Panc1 (cell line): ENCODE results near the gene DEFB128. TPM values are rescaled to one million over a fixed set of nuclear protein-coding genes. Genes with fewer than 3 reads are reported as not detected.

Experiments
- ATAC-seq: fragments of 200-7000 bp; cut with Tn5 transposase; 2 replicates; pipeline ENCODE4 v1.9.1; 2020; ENCODE audit warnings: mild to moderate bottlenecking, moderate library complexity
- BruUV-seq: library from RNA; stranded (reverse); fragments of 400-500 nt; replicated peaks from 2 replicates; lab custom pipeline; 2021; lab: Mats Ljungman, UMichigan
- CTCF ChIA-PET: fragments of 300-600 bp; sonication (Branson Sonifier 250); formaldehyde crosslinking; loops from one replicate; lab custom pipeline; 2022; ENCODE audit warnings: antibody characterized with exemption; lab: Charles Lee
- POLR2A ChIA-PET: fragments of 300-600 bp; sonication (Branson Sonifier 250); formaldehyde crosslinking; loops from one replicate; lab custom pipeline; 2022; ENCODE audit warnings: antibody characterized with exemption; lab: Charles Lee
- DNase-seq: peaks from one replicate; pipeline ENCODE4 v3.0.0-alpha.2; 2010; ENCODE audit warnings: low read depth, low spot score
- H3K27ac ChIP-seq: 2 replicates; pipeline ENCODE4 v1.5.1; 2011; ENCODE audit warnings: mild to moderate bottlenecking, low read length, inconsistent platforms
- H3K27me3 ChIP-seq: fragments of 200-500 bp; sonication (Bioruptor generic); 2 replicates; pipeline ENCODE4 v1.6.0; 2014; ENCODE audit warnings: low read length, inconsistent platforms; ENCODE audit not compliant: control insufficient read depth, insufficient read depth
- H3K36me3 ChIP-seq: fragments of 200-500 bp; sonication (Bioruptor generic); 2 replicates; pipeline ENCODE4 v1.5.1; 2014; ENCODE audit warnings: inconsistent platforms, mild to moderate bottlenecking, low read length, moderate library complexity; ENCODE audit not compliant: control insufficient read depth, insufficient read depth
- H3K4me1 ChIP-seq: 2 replicates; pipeline ENCODE4 v1.5.1; 2011; ENCODE audit warnings: inconsistent platforms, mild to moderate bottlenecking, low read length, moderate library complexity; ENCODE audit not compliant: control insufficient read depth, insufficient read depth
- H3K4me3 ChIP-seq, 2 experiments: 2 replicates each; pipeline ENCODE4 v1.5.1; 2011 to 2012; ENCODE audit warnings: low read depth in 2 of 2, low read length in 2 of 2, mild to moderate bottlenecking in 2 of 2, inconsistent platforms in 1 of 2, moderate library complexity in 1 of 2
- H3K9me3 ChIP-seq: fragments of 200-500 bp; sonication (Bioruptor generic); 2 replicates; pipeline ENCODE4 v1.5.1; 2014; ENCODE audit warnings: low read depth, mild to moderate bottlenecking, inconsistent platforms, low read length, moderate library complexity; ENCODE audit not compliant: control insufficient read depth, insufficient read depth
- CTCF ChIP-seq: fragments of 450-650 bp; IDR thresholded peaks from 2 replicates; pipeline ENCODE4 v1.5.1; 2017; ENCODE audit warnings: mild to moderate bottlenecking
- POLR2AphosphoS5 ChIP-seq: IDR thresholded peaks from 2 replicates; pipeline ENCODE4 v1.6.1; 2012; ENCODE audit warnings: mild to moderate bottlenecking, low read depth, low read length, moderate library complexity
- REST ChIP-seq, 2 experiments: IDR thresholded peaks; 2 replicates each; pipeline ENCODE4 v1.6.1; 2011 to 2012; ENCODE audit warnings: low read depth in 2 of 2, control low read depth in 1 of 2, low read length in 1 of 2, mild to moderate bottlenecking in 1 of 2, moderate library complexity in 1 of 2; ENCODE audit not compliant: insufficient read depth in 1 of 2
- SIN3A ChIP-seq: IDR thresholded peaks from 2 replicates; pipeline ENCODE4 v1.6.1; 2012; ENCODE audit warnings: low read depth, mild to moderate bottlenecking, low read length, moderate library complexity, borderline replicate concordance; ENCODE audit not compliant: insufficient read depth
- TCF7L2 ChIP-seq: IDR thresholded peaks from 2 replicates; pipeline ENCODE4 v1.6.1; 2011; ENCODE audit warnings: mild to moderate bottlenecking, low read depth, low read length, inconsistent platforms
- in situ Hi-C: cut with HindIII; loops from 2 replicates; pipeline ENCODE4 v1.10.0; 2016; ENCODE audit warnings: low sequenced_read_pairs, low pct_unique_long_range_greater_than_20kb
- intact Hi-C: fragments of 100-400 bp; cut with micrococcal nuclease; formaldehyde crosslinking; loops from one replicate; pipeline ENCODE4 v1.10.0; 2022; ENCODE audit not compliant: unreplicated experiment
- total RNA-seq: library from RNA; stranded (reverse); gene quantifications from one replicate; pipeline ENCODE4 v1.2.1, GENCODE V29; 2021; ENCODE audit not compliant: unreplicated experiment

The DEFB128 gene
- total RNA-seq, 1 experiment from 2014 or later, result not detected

- ChIA-PET POLR2A (no interaction called here), CTCF (no interaction called here)
- H3K4me1 ChIP-seq, result no peaks in the 10 kb centered on the region
- H3K4me3 ChIP-seq, result no peak overlapping the region
- H3K36me3 ChIP-seq, result no peaks in the 10 kb centered on the region
- DNase-seq (no peak), ATAC-seq (no peak)
- no peak for TF ChIP-seq POLR2AphosphoS5
- no peak for TF ChIP-seq TCF7L2
- TF ChIP-seq REST (IDR thresholded peaks at IDR 0.05; ENCODE audit: insufficient read depth in 1 of 2, low read depth in 2 of 2, low read length in 1 of 2), result no peak
- no peak for TF ChIP-seq SIN3A
- TF ChIP-seq CTCF, result no peak
- H3K27ac ChIP-seq, result no peak overlapping the region
- no peaks in the 10 kb centered on the region for H3K9me3 ChIP-seq
- no TSS peak for BruUV-seq
- intact Hi-C loops (no loop called here), in situ Hi-C loops (no loop called here)
- peaks cover 7% of the 10 kb centered on the region; the same call in 1 of the 2 replicates for H3K27me3 ChIP-seq
Observed at GRCh38 chr20:199996-200395, 10.5 kb upstream of the DEFB128 start.

DNA sequence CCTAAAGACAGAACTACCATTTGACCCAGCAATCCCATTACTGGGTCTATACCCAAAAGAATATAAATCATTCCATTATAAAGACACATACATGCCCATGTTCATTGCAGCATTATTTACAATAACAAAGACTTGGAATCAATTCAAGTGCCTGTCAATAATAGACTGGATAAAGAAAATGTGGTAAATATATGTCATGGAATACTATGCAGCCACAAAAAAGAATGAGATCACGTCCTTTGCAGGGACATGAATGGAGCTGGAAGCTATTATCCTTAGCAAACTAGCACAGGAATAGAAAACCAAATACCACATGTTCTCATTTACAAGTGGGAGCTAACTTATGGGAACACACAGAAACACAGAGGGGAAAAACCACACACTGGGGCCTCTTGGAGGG is 8.7 kb upstream of the DEFB128 start:
- H3K27me3 ChIP-seq, result no peaks in the 10 kb centered on the region; the same call in 1 of the 2 replicates
- no TSS peak for BruUV-seq
- H3K27ac ChIP-seq, result no peak overlapping the region
- ATAC-seq (no peak), DNase-seq (no peak)
- H3K9me3 ChIP-seq, result no peaks in the 10 kb centered on the region
- ChIA-PET POLR2A (no interaction called here), CTCF (no interaction called here)
- no peaks in the 10 kb centered on the region for H3K4me1 ChIP-seq
- H3K36me3 ChIP-seq, result no peaks in the 10 kb centered on the region
- intact Hi-C loops (no loop called here), in situ Hi-C loops (no loop called here)
- H3K4me3 ChIP-seq, result no peak overlapping the region
- TF ChIP-seq REST (IDR thresholded peaks at IDR 0.05; ENCODE audit: insufficient read depth in 1 of 2, low read depth in 2 of 2, low read length in 1 of 2) (no peak), SIN3A (no peak), CTCF (no peak), POLR2AphosphoS5 (no peak), TCF7L2 (no peak)
